ENCODE data around the gene TSPAN3.

DNA sequence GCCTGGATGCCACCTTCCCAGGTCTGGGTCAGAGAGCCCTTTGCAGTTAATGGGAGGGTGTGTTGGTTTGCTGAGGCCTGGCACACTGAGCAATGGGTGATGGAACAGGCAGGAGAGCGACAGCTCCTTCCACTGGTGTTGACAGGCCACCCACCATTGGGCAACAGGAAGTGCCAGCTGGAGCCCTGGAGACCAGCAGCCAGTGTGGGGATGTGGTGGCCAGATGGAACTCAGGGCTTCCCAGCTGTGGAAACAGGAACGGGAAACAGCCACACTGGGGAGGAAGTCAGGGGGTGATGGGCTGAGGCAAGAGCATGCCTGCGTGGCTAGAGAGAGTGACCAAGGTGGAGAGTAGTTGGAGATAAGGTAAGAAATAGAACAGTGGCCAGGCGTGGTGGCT is 66.7 kb downstream of the TSPAN3 start:
- TF ChIP-seq POLR2A (IDR thresholded peaks at IDR 0.05) = no peak
- TF ChIP-seq, protein P1, sequence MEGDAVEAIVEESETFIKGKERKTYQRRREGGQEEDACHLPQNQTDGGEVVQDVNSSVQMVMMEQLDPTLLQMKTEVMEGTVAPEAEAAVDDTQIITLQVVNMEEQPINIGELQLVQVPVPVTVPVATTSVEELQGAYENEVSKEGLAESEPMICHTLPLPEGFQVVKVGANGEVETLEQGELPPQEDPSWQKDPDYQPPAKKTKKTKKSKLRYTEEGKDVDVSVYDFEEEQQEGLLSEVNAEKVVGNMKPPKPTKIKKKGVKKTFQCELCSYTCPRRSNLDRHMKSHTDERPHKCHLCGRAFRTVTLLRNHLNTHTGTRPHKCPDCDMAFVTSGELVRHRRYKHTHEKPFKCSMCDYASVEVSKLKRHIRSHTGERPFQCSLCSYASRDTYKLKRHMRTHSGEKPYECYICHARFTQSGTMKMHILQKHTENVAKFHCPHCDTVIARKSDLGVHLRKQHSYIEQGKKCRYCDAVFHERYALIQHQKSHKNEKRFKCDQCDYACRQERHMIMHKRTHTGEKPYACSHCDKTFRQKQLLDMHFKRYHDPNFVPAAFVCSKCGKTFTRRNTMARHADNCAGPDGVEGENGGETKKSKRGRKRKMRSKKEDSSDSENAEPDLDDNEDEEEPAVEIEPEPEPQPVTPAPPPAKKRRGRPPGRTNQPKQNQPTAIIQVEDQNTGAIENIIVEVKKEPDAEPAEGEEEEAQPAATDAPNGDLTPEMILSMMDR (IDR thresholded peaks at IDR 0.05) = no peak
